ENCODE results near the gene IL11RA. TPM values are rescaled to one million over a fixed set of nuclear protein-coding genes. Genes with fewer than 3 reads are reported as not detected.

The IL11RA gene
- polyA plus RNA-seq, 1 experiment: 14.6 TPM

GRCh38 chr9:34634551-34635248 lies 17.3 kb upstream of the IL11RA start:
- POLR2A ChIA-PET: interaction anchor here (2.2 kb wide), 1 partner anchor 15 kb away, joined by 15 read pairs; the partner anchor contains the start of gene DCTN3
- DNase-seq (ENCODE audit: low read depth, low spot score): no peak
- no peak overlapping the region for H3K27ac ChIP-seq (ENCODE audit: low read depth, low read length)
- H3K4me3 ChIP-seq (ENCODE audit: low read depth, low read length): no peak overlapping the region
- CTCF ChIA-PET: interaction anchor here (0.5 to 4.0 kb wide), 25 partner anchors 9 to 446 kb away, joined by 3 to 111 read pairs (median 5); partner anchors contain the start of genes DCTN3, GALT, IL11RA and MYORG
- TF ChIP-seq CTCF (IDR thresholded peaks at IDR 0.05; ENCODE audit: low read depth, low read length): no peak
- H3K9me3 ChIP-seq (ENCODE audit: control insufficient read depth, insufficient read depth, low read length): no peaks in the 10 kb centered on the region; the same call in 1 of the 2 replicates
- H3K27me3 ChIP-seq (ENCODE audit: control insufficient read depth, insufficient read depth, low read length): peaks cover 15% of the 10 kb centered on the region

- TF ChIP-seq CTCF (IDR thresholded peaks at IDR 0.05; ENCODE audit: low read depth, low read length): no peak
- ChIA-PET CTCF (interaction anchor here (0.8 to 4.0 kb wide), 7 partner anchors 9 to 32 kb away, joined by 3 to 111 read pairs (median 8); partner anchors contain the start of genes DCTN3, GALT, IL11RA and RPP25L), POLR2A (no interaction called here)
- no peak for DNase-seq (ENCODE audit: low read depth, low spot score)
- Histone ChIP-seq H3K27me3 (ENCODE audit: control insufficient read depth, insufficient read depth, low read length) (peaks cover 6% of the 10 kb centered on the region), H3K4me3 (ENCODE audit: low read depth, low read length) (no peak overlapping the region), H3K9me3 (ENCODE audit: control insufficient read depth, insufficient read depth, low read length) (no peaks in the 10 kb centered on the region; the same call in 1 of the 2 replicates), H3K27ac (ENCODE audit: low read depth, low read length) (no peak overlapping the region)
These were observed 16.4 kb upstream of the IL11RA start for GRCh38 chr9:34635556-34635955.

GRCh38 chr9:34636791-34637355 lies 15.1 kb upstream of the IL11RA start:
- TF ChIP-seq CTCF (IDR thresholded peaks at IDR 0.05; ENCODE audit: low read depth, low read length): no peak
- peak overlapping the region; percentile 80 for H3K4me3 ChIP-seq (ENCODE audit: low read depth, low read length)
- no peak for DNase-seq (ENCODE audit: low read depth, low spot score)
- H3K27me3 ChIP-seq (ENCODE audit: control insufficient read depth, insufficient read depth, low read length): no peaks in the 10 kb centered on the region
- CTCF ChIA-PET: interaction anchor here (0.8 to 3.8 kb wide), 5 partner anchors 10 to 33 kb away, joined by 3 to 36 read pairs (median 8); partner anchors contain the start of genes DCTN3 and GALT
- POLR2A ChIA-PET: interaction anchor here (0.7 to 2.5 kb wide), 4 partner anchors 10 to 28 kb away, joined by 3 to 17 read pairs (median 8); partner anchors contain the start of genes DCTN3 and GALT
- H3K27ac ChIP-seq (ENCODE audit: low read depth, low read length): peak overlapping the region; percentile 11
- H3K9me3 ChIP-seq (ENCODE audit: control insufficient read depth, insufficient read depth, low read length): no peaks in the 10 kb centered on the region; the same call in 1 of the 2 replicates

GRCh38 chr9:34637356-34638137 lies 14.4 kb upstream of the IL11RA start, which contains the start of gene SIGMAR1:
Gene SIGMAR1 (minus strand): TSS chr9:34637787. CDS start chr9:34637697, 90 bp downstream.
- H3K4me3 ChIP-seq (ENCODE audit: low read depth, low read length): peak within 1 kb of the TSS; percentile 80
- no peaks in the 10 kb centered on the region; the same call in 1 of the 2 replicates for H3K9me3 ChIP-seq (ENCODE audit: control insufficient read depth, insufficient read depth, low read length)
- TF ChIP-seq CTCF (IDR thresholded peaks at IDR 0.05; ENCODE audit: low read depth, low read length): no peak
- ChIA-PET CTCF (interaction anchor here (0.8 to 2.6 kb wide), 6 partner anchors 9 to 65 kb away, joined by 3 to 22 read pairs (median 5); partner anchors contain the start of genes DCTN3 and GALT), POLR2A (interaction anchor here (0.7 to 2.5 kb wide), 5 partner anchors 9 to 28 kb away, joined by 3 to 17 read pairs (median 6); partner anchors contain the start of genes DCTN3, GALT and RPP25L)
- H3K27ac ChIP-seq (ENCODE audit: low read depth, low read length): peak within 1 kb of the TSS; percentile 11
- DNase-seq (ENCODE audit: low read depth, low spot score): peak; percentile 82
- H3K27me3 ChIP-seq (ENCODE audit: control insufficient read depth, insufficient read depth, low read length): no peaks in the 10 kb centered on the region

Measured in AG04450 (cell line).